Measurements from ENCODE around the gene B3GALT6.

DNA sequence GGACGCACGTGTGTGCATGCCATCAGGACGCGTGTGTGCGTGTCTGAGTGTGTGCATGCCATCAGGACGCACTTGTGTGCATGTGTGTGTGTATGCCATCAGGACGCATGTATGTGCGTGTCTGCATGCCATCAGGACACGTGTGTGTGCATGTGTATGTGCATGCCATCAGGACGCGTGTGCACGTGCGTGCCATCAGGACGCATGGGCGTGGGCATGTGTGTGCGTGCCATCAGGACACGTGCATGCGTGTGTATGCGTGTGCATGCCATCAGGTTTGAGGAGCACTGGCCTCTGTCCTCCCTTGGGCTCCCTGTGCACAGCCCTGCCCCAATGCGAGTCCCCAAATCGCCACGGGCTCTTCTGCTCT lies 27.1 kb downstream of the B3GALT6 start:
- TF ChIP-seq, protein P1, sequence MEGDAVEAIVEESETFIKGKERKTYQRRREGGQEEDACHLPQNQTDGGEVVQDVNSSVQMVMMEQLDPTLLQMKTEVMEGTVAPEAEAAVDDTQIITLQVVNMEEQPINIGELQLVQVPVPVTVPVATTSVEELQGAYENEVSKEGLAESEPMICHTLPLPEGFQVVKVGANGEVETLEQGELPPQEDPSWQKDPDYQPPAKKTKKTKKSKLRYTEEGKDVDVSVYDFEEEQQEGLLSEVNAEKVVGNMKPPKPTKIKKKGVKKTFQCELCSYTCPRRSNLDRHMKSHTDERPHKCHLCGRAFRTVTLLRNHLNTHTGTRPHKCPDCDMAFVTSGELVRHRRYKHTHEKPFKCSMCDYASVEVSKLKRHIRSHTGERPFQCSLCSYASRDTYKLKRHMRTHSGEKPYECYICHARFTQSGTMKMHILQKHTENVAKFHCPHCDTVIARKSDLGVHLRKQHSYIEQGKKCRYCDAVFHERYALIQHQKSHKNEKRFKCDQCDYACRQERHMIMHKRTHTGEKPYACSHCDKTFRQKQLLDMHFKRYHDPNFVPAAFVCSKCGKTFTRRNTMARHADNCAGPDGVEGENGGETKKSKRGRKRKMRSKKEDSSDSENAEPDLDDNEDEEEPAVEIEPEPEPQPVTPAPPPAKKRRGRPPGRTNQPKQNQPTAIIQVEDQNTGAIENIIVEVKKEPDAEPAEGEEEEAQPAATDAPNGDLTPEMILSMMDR (IDR thresholded peaks at IDR 0.05): no peak
- TF ChIP-seq POLR2A (IDR thresholded peaks at IDR 0.05): no peak

All from uterus (tissue), 2 donors.